ENCODE results near the gene PLXNA4. TPM values are rescaled to one million over a fixed set of nuclear protein-coding genes. Genes with fewer than 3 reads are reported as not detected.

PLXNA4 gene
- total RNA-seq, 1 experiment from 2014 or later = 0.81 TPM

DNA sequence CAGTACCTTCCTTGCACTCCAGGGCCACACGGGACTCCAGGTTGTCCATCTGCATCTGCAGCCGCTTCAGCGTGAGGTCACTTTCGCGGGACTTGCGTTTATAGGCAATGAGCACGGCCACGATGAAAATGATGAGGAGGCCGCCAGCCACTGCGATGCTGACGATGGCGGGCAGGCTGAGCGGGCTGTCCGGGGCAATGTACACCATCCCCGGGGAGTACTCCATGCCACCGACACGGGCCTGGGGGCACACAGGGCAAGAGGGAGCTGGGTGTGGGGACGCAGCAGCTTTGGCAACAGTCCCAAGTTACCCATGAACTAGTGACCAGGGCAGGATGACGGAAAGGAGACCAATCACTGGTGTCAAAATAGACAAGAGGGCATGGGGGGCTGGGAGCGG, 396.6 kb downstream of the PLXNA4 start:
- Mint-ChIP-seq H3K4me3 (no peak overlapping the region), H3K4me1 (peaks cover 17% of the 10 kb centered on the region), H3K9me3 (no peaks in the 10 kb centered on the region), H3K36me3 (no peaks in the 10 kb centered on the region), H3K27ac (no peak overlapping the region), H3K27me3 (ENCODE audit: low read depth) (no peaks in the 10 kb centered on the region)
- ATAC-seq = no peak
- ChIA-PET CTCF (interaction anchor here (1.1 to 2.4 kb wide), 2 partner anchors 10 to 24 kb away, joined by 6 to 7 read pairs; no protein-coding TSS in a partner anchor), POLR2A (no interaction called here)
- TF ChIP-seq ZNF121 (CRISPR knock-in tag; IDR thresholded peaks at IDR 0.05) (no peak), NR1H2 (CRISPR knock-in tag; IDR thresholded peaks at IDR 0.05) (no peak), RELA (CRISPR knock-in tag; IDR thresholded peaks at IDR 0.05; ENCODE audit: borderline replicate concordance) (no peak), SMAD4 (CRISPR knock-in tag; IDR thresholded peaks at IDR 0.05) (no peak), HMGA2 (CRISPR knock-in tag; IDR thresholded peaks at IDR 0.05) (no peak), USF1 (CRISPR knock-in tag; IDR thresholded peaks at IDR 0.05) (no peak), OVOL2 (CRISPR knock-in tag; IDR thresholded peaks at IDR 0.05; ENCODE audit: borderline replicate concordance) (no peak), ZNF232 (CRISPR knock-in tag; IDR thresholded peaks at IDR 0.05) (no peak), JAZF1 (CRISPR knock-in tag; IDR thresholded peaks at IDR 0.05) (no peak), ATF3 (CRISPR knock-in tag; conservative IDR thresholded peaks at IDR 0.05) (no peak)
- DNase-seq (ENCODE audit: low spot score) = no peak

DNA sequence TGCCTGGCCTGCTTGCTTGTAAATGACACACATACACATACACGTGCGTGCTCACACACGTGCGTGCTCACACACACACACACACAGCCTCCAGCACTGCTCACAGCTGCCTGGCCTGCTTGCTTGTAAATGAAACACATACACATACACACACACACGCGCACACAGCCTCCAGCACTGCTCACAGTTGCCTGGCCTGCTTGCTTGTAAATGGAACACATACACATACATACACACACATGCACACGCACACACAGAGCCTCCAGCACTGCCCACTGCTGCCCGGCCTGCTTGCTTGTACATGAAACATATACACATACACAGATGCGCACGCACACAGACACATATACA, 397.2 kb downstream of the PLXNA4 start:
- ATAC-seq (no peak), DNase-seq (ENCODE audit: low spot score) (no peak)
- H3K9me3 Mint-ChIP-seq = no peaks in the 10 kb centered on the region
- H3K4me1 Mint-ChIP-seq = peaks cover 11% of the 10 kb centered on the region
- H3K4me3 Mint-ChIP-seq = no peak overlapping the region
- no peaks in the 10 kb centered on the region for H3K36me3 Mint-ChIP-seq
- POLR2A ChIA-PET = no interaction called here
- H3K27ac Mint-ChIP-seq = no peak overlapping the region
- CTCF ChIA-PET = no interaction called here
- no peaks in the 10 kb centered on the region for H3K27me3 Mint-ChIP-seq (ENCODE audit: low read depth)
- TF ChIP-seq OVOL2 (CRISPR knock-in tag; IDR thresholded peaks at IDR 0.05; ENCODE audit: borderline replicate concordance) = no peak
- no peak for TF ChIP-seq MXD4 (CRISPR knock-in tag; IDR thresholded peaks at IDR 0.05; ENCODE audit: borderline replicate concordance)
- no peak for TF ChIP-seq FOXK1 (CRISPR knock-in tag; IDR thresholded peaks at IDR 0.05)
- no peak for TF ChIP-seq CREB1 (CRISPR knock-in tag; IDR thresholded peaks at IDR 0.05)
- TF ChIP-seq IRF1 (CRISPR knock-in tag; IDR thresholded peaks at IDR 0.05) = no peak
- TF ChIP-seq, protein P1, sequence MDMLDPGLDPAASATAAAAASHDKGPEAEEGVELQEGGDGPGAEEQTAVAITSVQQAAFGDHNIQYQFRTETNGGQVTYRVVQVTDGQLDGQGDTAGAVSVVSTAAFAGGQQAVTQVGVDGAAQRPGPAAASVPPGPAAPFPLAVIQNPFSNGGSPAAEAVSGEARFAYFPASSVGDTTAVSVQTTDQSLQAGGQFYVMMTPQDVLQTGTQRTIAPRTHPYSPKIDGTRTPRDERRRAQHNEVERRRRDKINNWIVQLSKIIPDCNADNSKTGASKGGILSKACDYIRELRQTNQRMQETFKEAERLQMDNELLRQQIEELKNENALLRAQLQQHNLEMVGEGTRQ (CRISPR knock-in tag; IDR thresholded peaks at IDR 0.05) = no peak
- no peak for TF ChIP-seq ZNF532 (CRISPR knock-in tag; IDR thresholded peaks at IDR 0.05; ENCODE audit: borderline replicate concordance)
- no peak for TF ChIP-seq RORB (CRISPR knock-in tag; IDR thresholded peaks at IDR 0.05)
- no peak for TF ChIP-seq TP53 (CRISPR knock-in tag; IDR thresholded peaks at IDR 0.05)
- TF ChIP-seq KAT7 (CRISPR knock-in tag; IDR thresholded peaks at IDR 0.05; ENCODE audit: borderline replicate concordance) = no peak
- TF ChIP-seq ZBTB21 (CRISPR knock-in tag; IDR thresholded peaks at IDR 0.05; ENCODE audit: borderline replicate concordance) = no peak
- TF ChIP-seq, protein P2, sequence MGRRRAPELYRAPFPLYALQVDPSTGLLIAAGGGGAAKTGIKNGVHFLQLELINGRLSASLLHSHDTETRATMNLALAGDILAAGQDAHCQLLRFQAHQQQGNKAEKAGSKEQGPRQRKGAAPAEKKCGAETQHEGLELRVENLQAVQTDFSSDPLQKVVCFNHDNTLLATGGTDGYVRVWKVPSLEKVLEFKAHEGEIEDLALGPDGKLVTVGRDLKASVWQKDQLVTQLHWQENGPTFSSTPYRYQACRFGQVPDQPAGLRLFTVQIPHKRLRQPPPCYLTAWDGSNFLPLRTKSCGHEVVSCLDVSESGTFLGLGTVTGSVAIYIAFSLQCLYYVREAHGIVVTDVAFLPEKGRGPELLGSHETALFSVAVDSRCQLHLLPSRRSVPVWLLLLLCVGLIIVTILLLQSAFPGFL (CRISPR knock-in tag; IDR thresholded peaks at IDR 0.05; ENCODE audit: borderline replicate concordance) = no peak
- TF ChIP-seq ATF1 (CRISPR knock-in tag; IDR thresholded peaks at IDR 0.05) = no peak
- TF ChIP-seq ZNF416 (CRISPR knock-in tag; IDR thresholded peaks at IDR 0.05) = no peak
- TF ChIP-seq HMGXB4 (CRISPR knock-in tag; IDR thresholded peaks at IDR 0.05) = no peak
- TF ChIP-seq GABPB1 (CRISPR knock-in tag; IDR thresholded peaks at IDR 0.05) = no peak

Measured in WTC11 (cell line).